Neural crest cell (in vitro differentiated cells): Measurements from ENCODE around the gene CBX3. TPM values are rescaled to one million over a fixed set of nuclear protein-coding genes. Genes with fewer than 3 reads are reported as not detected.
"Not testable (repeated sequence)": the region's sequence is repeated elsewhere in the genome, so short reads cannot be mapped to it uniquely, and the experiment has no call there.

Source experiments
- DNase-seq: peaks from one replicate; pipeline ENCODE4 v3.0.0; 2021; ENCODE audit warnings: low read depth, mixed read lengths, low spot score
- H3K27ac Mint-ChIP-seq: one replicate; pipeline ENCODE4 v1.8.0; 2021; ENCODE audit warnings: mild to moderate bottlenecking, mixed read lengths; ENCODE audit not compliant: unreplicated experiment
- H3K27me3 Mint-ChIP-seq: 2 replicates; pipeline ENCODE4 v1.8.0; 2021; ENCODE audit warnings: low read depth, mild to moderate bottlenecking, mixed read lengths
- H3K36me3 Mint-ChIP-seq: 2 replicates; pipeline ENCODE4 v1.8.0; 2021; ENCODE audit warnings: low read depth, mild to moderate bottlenecking, mixed read lengths
- H3K4me1 Mint-ChIP-seq: 2 replicates; pipeline ENCODE4 v1.8.0; 2021; ENCODE audit warnings: mixed read lengths
- H3K4me3 Mint-ChIP-seq: one replicate; pipeline ENCODE4 v1.8.0; 2021; ENCODE audit warnings: mild to moderate bottlenecking, mixed read lengths
- H3K9me3 Mint-ChIP-seq: 2 replicates; pipeline ENCODE4 v1.8.0; 2021; ENCODE audit warnings: mixed read lengths
- CTCF ChIP-seq: fragments of 200-600 bp; sonication (generic); conservative IDR thresholded peaks from 2 replicates; pipeline ENCODE4 v1.5.0; 2021; ENCODE audit warnings: antibody characterized with exemption, mild to moderate bottlenecking
- total RNA-seq: library from RNA; stranded (reverse); gene quantifications from 2 replicates; pipeline ENCODE4 v1.2.1, GENCODE V29; 2021

CBX3 gene
- total RNA-seq, 1 donor from 2014 or later, result 293 TPM

GRCh38 chr7:26162431-26162830, 39.1 kb upstream of the CBX3 start:
- H3K4me3 Mint-ChIP-seq, result no peak overlapping the region
- H3K9me3 Mint-ChIP-seq, result peaks cover 2% of the 10 kb centered on the region
- no peak overlapping the region for H3K27ac Mint-ChIP-seq
- no peaks in the 10 kb centered on the region for H3K36me3 Mint-ChIP-seq
- no peak for DNase-seq
- peaks cover 9% of the 10 kb centered on the region for H3K4me1 Mint-ChIP-seq
- no peak for TF ChIP-seq CTCF
- peaks cover 24% of the 10 kb centered on the region for H3K27me3 Mint-ChIP-seq

GRCh38 chr7:26163804-26164203, 37.7 kb upstream of the CBX3 start:
- not testable (repeated sequence) for H3K4me3 Mint-ChIP-seq, H3K27ac Mint-ChIP-seq, H3K4me1 Mint-ChIP-seq, H3K9me3 Mint-ChIP-seq, DNase-seq, H3K36me3 Mint-ChIP-seq
- H3K27me3 Mint-ChIP-seq, result peaks cover 12% of the 10 kb centered on the region

GRCh38 chr7:26165950-26166683, 35.4 kb upstream of the CBX3 start:
- Mint-ChIP-seq H3K36me3 (no peaks in the 10 kb centered on the region), H3K27me3 (no peaks in the 10 kb centered on the region), H3K4me3 (no peak overlapping the region), H3K27ac (no peak overlapping the region), H3K4me1 (peaks cover 3% of the 10 kb centered on the region), H3K9me3 (no peaks in the 10 kb centered on the region)
- no peak for DNase-seq
- TF ChIP-seq CTCF, result no peak

GRCh38 chr7:26166684-26167266, 34.8 kb upstream of the CBX3 start:
- DNase-seq, result no peak

GRCh38 chr7:26167303-26167934, 34.1 kb upstream of the CBX3 start:
- Mint-ChIP-seq H3K4me1 (peaks cover 3% of the 10 kb centered on the region), H3K4me3 (no peak overlapping the region), H3K36me3 (no peaks in the 10 kb centered on the region), H3K27me3 (no peaks in the 10 kb centered on the region), H3K9me3 (no peaks in the 10 kb centered on the region), H3K27ac (no peak overlapping the region)
- DNase-seq, result no peak
- no peak for TF ChIP-seq CTCF

More at GRCh38 chr7:26166684-26167266, 34.8 kb upstream of the CBX3 start:
- Mint-ChIP-seq H3K4me1 (peaks cover 3% of the 10 kb centered on the region), H3K36me3 (no peaks in the 10 kb centered on the region), H3K27ac (no peak overlapping the region), H3K27me3 (no peaks in the 10 kb centered on the region), H3K9me3 (no peaks in the 10 kb centered on the region), H3K4me3 (no peak overlapping the region)
- no peak for TF ChIP-seq CTCF
